Stimulated activated CD4-positive, alpha-beta T cell treated with anti-CD3 and anti-CD28 coated beads, Interleukin-2, amount 100 ng/mL, for 48 hours (primary cell): ENCODE data around the gene ERBB4.

Experiments
- DNase-seq, 2 donors: peaks; one replicate each; pipeline ENCODE4 v3.0.0-alpha.2; 2020

The ERBB4 gene

DNA sequence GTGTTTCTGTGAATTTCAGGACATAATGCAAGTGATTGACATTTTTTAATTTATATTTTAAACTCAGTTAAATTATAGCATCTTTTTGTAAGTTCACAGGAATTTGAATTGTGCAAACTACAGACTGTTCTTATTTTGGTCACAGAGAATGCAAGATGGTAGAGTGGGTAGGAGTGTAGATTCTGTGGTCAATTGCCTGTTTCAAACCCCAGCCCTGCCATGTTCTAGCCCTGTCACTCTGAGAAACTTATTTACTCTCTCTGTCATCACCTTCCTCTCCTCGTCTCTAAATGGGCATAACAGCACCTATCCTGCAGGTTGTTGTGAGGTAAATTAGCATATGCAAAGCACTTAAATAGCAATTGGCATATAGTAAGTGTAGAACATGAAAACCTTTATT lies 1102.4 kb downstream of the ERBB4 start:
- no peak for DNase-seq

DNA sequence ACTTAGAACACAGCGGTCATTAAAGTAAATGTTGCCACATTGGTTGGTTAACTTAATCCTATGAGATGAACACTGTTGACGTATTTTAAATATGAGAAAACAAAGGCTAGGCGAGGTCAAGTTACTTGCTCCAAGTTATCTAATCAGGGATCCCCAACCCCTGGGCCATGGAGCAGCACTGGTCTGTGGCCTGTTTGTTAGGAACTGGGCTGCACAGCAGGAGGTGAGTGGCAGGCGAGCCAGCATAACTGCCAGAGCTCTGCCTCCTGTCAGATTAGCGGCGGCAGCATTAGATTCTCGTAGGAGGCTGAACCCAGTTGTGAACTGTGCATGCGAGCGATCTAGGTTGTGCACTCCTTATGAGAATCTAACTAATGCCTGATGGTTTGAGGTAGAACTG lies 1103.3 kb downstream of the ERBB4 start:
- DNase-seq = no peak

DNA sequence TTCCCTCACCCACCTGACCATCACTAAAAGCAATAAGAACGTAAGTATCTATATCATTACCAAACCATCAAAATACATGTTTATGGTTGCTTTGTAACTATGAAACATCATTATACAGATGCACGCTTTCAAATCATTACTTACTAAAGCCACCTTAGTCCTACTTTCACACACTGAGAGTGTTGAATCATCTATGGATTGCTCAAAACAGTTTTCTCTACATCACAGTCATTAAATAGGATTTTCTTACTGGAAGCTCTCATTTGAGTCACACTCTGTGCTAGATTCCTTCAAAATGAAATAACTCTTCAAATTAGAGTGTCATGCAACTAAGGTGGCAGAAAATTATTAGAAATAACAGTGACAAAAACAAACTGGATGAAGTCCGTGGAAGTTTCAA lies 1103.8 kb downstream of the ERBB4 start:
- DNase-seq = no peak

DNA sequence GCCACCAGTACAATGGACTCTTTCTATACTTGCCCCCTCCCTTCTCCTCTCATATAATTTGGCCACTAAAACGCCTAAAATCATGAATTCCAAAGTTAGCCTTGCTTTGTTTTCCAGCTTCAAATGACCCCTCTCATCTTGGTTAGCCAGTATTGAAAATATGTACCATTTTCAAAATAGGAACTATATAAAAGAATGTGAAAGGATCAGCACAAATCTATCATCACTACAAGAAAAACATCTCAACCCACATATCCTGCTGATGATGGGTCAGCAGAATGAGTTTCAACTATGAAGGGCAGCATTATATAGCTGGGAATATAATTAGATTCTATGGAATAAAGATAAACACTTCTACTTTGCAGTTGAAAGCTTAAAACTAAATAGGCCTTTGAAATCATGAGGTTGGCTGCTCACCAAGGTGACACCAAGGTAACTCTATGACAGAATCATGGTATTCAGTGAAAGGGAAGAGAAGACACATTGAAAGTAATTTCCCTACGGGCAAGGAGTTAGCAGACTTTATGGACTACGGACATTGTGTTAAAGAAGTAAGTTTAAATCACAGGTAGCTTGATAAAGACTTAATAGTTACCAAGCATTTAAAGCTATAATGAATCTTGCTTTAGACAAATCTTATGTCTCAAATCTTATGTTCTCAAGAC lies 1109.2 kb downstream of the ERBB4 start:
- no peak for DNase-seq

DNA sequence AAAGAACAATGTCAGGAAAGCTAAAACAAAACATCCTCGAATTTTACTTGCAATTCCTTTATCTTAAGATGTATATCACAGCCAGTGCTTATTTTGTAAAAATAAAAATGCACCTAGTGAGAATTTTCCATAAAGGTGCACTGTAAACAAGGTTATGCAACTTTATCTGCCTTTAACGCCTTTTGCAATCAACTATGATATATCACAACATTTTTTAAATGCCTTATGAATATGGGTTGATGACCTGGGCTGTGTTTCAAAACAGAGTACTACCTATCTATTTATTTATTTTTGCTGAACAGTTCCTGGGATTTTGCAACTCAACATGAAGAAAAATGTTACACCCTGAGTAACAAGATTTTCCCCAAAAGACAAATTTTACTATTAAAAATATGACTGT lies 1112.4 kb downstream of the ERBB4 start:
- no peak for DNase-seq

DNA sequence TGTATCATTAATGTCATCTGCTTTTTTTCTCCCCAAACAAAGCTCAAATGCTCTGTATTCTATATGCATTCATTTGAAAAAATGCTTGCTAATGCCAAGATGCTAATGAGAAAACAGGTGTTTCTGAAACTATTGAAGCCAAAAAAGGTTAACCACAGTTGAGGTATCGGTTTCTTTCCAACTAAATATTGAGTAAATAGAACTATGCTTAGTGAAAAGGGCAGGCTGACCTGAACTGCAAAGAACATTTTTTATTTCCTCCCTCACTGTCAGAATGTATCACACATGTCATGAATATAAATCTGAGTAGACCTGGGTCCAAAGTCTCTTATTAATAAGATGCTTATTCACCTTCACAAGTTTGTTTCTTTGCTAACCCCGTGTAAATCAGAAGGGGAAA lies 1115.6 kb downstream of the ERBB4 start:
- no peak for DNase-seq

DNA sequence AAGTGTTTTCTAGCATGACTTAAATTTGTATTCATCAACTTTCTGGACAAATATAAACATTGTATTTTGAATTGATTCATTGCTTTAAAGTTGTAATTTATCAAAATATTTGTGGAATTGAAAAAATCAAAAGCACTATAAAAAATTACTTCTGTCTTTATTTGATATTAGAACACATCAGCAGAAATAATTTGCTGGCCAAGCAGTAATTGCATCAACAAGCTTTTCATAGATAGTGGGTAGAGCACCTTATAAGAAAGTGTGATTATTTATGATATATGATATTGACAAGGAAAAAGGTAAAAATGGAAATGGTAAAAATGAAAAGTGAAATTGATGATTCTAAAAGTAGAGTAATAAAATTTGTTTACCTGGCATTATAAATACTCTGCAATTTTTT lies 1121.1 kb downstream of the ERBB4 start:
- DNase-seq = no peak

DNA sequence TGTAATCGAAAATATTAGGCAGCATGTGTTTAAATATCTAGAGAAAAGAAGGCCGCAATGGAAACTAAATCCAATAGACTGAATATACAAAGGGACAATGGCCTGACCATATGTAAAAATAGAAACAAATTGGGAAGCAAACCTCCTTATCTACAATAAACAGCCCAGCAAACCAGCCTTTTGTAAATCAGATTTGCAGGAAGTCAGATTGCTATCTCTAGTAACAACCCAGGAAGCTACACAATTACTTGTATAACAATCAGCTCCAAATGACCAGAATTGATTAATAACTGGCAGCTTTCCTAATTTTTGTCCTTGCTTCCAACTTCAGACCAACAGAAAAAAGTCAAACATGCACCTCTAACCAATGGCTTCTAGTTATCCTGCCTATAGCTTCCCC lies 1122.2 kb downstream of the ERBB4 start:
- no peak for DNase-seq

DNA sequence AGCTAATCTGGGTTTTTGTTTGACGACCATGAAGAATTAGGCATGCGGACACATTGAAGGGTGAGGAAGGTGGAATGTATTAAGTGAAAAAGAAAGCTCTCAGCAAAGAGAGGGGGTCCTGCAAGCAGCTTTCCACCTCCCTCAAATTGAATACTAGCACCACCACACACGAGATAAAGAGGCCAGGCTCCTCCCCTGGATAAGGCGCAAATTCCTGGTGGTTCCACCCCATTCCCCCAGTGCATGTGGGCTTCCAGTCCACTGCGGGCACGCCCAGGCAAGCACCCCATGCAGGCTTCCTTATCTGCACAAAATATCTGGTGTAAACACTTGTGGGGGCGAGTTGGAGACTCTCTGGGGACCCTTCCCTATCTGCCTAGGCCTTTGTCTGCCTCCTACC lies 1124.9 kb downstream of the ERBB4 start:
- DNase-seq = no peak

DNA sequence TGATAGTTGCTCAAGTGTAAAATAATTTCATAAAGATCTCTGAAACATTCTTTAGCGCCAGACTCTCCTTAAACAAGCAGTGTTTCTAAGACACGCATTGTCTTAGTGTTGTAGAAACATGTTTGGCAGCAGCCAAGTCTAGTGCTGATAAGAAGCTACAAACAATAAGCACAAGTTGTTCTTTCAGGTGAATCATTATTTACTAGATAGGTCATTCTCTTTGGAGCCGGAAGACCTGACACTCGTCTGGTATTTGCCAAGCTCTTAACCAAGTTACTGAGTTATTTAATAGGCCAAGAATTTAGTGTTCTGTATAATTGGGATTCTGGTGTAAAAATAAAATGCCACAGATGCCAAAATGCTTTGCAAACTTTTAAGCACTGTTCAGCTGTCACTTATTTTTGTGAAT lies 1130.1 kb downstream of the ERBB4 start:
- DNase-seq = no peak

DNA sequence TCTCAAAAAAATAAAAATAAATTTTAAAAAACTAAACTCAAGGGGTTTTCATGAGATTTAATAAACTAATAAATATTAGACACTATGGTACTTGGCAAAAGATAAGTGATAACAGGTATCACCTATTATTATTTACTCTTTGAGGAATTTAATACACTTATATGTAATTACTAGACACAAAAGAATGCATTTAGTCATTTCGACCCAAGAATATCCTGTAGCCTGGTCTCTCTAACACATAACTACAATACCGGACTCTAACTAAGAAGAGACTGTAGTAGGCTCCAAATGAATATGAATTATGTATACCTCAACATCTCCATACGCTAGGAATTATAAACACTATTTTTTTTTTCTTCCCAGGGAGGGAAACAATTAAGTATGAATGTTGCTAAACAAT lies 1131.5 kb downstream of the ERBB4 start:
- DNase-seq = no peak

DNA sequence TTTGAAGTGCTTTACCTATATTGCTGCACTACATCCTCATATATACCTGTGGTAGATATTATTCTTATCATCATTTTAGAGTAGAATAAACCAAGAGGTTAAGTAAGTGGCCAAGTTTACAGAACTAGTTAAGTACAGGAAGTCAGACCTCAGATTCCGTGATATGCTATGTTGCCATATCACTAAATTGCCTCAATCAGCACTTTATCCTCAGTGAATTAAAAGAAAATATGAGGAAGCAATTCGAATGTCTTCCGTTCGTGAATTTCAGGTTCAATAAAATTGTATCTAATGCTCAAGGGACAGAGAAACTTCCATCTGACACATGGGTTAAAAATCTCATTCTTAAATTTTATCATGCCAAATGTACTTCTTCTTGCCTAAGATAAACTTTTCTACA lies 1133.6 kb downstream of the ERBB4 start:
- DNase-seq = no peak

DNA sequence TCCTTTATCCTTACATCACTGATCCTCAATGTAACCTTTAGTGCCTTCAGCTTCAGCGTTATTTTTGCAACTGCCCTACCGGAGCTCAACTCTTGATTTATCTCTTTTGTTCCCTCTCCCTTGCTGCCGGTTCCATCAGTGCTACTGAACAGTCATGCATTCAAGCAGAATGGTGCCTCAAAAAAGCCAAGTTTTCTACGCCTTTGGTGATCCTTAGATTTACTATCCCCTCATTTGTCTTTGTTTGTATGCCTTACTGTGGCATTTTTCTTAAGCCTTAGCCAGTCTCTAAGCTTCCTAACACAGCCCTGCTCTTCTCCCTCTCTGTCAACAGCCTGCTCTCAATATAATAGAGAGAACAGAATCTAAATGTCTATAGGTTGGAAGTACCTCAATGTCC lies 1134.5 kb downstream of the ERBB4 start:
- no peak for DNase-seq

DNA sequence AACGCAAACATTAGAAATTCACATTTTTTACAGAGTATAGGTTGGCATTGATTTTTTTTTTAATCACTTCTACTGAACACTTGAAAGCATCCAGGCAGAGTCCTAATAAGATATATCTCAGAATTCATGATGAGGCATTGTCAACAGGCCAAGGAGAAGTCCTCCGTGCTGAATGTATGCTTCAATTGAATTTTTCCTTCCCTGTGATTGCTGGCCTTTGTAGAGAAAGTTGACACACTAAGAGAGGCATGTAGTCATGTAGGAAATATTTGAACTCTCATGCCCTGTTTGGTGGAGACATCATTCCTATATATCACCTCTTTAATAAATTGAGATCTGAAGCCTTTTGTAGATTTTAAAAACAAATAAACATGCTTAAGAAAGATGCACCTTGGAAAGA lies 1137.3 kb downstream of the ERBB4 start:
- no peak for DNase-seq

DNA sequence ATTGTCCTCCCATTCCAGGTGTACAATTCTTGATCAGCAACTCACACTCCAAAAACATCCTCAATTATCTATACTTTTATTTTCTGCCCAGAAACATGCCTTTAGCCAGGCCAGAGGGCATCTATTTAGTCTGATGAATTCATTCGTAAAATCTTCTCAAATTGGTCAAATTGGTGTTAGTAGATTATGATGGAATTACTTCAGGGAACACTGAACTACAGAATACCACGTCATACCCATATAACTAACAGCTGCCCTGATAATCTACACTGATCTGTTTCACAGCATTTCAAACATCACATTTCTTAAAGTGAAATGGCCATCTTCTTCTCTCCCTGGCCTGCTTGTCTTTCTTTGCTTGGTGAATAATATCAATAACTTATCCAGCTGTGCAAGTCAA lies 1140.8 kb downstream of the ERBB4 start:
- no peak for DNase-seq

DNA sequence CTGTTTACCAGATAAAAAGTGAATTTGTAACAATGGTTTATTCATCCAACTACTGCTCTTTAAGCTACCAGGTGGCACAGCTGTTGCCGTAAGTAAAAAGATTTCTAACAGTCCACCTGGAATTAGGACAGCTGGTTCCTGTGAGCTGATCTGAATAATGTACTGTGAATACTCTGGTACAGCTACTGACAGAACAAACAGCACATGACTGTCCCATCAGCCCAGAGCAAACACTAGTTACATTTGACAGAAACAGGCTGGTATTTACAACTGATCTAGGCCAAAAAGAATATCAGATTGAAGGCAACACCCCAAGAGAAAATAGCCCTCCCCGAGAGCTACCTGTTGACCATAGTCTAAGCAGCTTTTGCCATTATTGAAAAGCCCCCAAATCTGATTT lies 1141.8 kb downstream of the ERBB4 start:
- no peak for DNase-seq

DNA sequence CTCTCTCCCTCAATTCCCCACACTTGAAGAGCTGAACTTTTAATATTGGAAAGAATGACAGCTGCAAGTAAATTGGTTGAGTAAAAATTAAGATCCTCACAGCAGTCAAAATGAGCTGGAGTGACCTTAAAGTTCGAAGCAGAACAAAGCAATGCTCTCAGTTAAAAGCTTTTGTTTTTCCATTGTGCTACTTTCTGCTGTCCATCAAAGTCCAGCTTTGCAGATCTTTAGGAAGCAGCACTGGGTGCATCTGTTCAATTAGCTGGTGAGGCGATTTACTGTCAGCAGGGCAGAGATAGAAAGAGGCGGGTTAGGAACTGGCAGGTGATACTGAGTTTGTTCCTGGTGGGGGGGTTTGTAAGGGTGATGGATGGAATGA lies 1147.4 kb downstream of the ERBB4 start:
- DNase-seq = no peak

DNA sequence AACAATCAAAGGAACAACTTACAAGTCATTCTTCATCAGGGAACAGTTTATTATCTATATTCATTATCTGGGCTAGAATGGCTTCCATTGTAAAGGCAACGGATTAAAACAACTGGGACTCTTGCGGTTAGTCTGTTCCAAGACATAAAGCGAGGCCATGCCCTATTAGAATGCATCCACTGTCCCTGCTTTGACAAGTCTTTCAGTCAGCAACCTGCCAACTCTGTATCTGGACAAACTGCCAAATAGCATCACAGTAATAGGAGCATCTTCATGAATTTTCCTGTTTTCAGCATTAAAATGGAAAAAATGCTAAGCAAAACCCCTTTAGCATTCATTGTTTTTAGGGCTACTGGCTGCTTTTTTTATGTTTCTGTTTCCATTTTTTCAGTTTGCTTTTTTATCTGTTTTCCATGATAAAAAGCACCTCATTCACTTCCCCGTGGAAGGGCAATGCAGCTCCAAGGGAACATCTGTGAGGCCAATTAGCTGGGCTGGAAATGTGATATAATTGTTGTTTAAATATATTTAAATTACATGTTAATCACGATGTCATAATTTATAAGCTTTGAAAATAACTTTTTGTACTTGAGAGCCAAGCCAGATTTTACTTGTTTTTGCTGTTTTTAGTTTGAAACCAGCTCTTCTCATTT lies 1147.9 kb downstream of the ERBB4 start:
- no peak for DNase-seq

DNA sequence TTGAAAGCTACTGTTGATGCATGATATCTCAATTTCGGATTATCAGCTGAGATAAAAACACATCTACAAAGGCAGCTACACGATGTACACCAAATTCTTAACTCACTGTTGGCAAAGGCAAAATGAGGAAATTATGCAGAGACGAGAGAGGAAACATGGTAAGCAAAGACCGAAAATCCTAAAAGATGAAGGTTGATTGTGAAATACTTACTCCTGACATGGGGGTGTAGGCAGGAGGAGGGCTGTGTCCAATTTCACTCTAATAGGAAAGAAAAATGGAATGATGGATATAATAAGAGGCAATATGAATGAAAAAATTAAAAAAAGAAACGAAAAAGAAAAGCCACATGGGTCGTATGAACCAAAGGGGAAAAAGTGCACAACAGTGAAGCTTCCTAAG lies 1150.9 kb downstream of the ERBB4 start:
- DNase-seq = no peak

DNA sequence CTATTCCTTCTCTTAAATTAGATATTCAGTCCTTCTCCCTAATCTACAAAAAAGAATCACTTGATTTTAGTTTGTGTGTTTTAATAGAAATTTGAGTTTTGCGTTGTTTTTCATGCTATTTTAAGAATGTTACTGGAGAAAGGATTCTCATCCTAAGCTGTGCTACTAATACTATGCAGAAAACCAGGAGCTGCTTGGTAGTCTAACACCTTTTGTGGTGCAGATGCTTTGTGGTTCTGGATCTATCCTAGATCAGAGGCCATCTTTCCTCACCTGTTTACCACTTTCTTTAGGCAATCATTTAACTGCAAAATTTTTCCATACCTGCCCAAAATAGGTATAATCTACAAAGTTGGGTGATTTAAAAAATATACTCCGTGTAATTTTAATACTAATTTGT lies 1158.6 kb downstream of the ERBB4 start:
- DNase-seq = no peak

DNA sequence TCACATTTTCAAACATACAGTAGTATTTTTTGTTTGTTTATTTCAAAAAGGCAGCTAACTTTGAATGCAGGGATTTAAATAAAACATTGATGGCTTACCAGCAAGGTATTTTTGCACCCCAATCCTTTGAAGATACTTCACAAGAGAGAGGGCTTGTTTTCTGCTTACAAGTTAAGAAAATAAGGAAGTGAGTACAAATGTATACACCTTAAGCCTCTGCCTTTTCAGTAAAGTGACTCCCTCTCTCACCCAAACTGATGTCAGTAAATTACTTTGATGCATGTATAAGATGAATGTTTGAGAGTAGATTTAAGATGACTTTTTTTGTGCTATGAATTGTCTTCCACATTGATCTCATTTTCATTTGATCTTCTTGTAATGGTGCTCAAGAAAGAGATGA lies 1162.2 kb downstream of the ERBB4 start:
- DNase-seq = no peak

DNA sequence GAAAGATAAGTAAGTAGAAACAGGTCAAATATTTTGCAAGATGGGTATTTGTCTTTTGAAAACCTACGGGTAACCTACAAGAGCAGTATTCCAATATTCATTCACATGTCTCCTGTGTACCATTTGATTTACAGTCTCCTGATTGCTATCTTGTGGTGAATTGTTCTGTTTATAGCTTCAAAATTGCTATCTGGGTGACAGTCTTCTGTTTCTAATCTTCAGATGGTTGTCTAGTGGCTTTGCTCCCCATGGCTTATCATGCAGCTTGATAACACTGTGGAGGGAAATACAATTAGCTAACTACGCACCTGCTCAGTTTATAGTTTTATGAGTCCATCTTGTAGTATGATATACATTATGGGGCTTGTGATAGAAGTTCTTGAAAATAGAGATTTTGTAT lies 1165.4 kb downstream of the ERBB4 start:
- DNase-seq = no peak

DNA sequence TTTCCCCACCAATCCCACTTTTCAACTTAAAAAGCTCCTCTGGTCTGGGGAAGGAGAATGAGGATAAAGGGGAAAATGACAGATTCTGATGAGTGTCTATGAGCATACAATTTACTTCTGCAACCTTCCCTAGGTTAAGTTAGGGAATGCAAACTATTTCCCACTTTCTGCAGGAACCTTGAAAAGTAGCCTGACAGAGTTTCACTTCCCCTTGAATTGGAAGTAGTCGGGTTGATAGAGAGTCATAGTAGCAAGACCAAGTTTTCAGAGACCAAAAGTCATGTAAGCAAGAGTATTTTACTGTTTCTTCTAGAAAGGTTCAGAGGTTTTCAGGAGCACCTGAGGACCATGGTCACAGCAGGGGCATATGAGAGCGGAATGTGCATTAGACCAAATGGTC lies 1167.1 kb downstream of the ERBB4 start:
- DNase-seq = no peak

DNA sequence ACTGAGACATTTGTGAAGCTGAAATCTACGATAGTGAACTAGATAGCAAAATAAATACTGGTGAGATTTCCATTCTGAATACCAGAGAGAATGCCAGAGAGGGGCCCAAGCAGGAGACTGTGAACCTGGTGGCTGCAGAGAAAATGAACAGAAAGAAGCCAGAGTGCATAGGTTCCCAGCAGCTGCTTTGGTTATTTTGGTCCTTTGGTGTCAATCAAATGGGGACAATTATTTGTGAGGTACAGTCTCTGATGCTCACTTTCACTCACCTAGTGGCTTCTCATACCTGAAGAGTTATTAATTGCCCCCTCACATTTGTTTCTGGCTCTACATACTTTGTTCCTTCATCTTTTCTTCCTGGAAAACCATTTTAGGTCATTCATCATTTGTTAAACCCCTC lies 1170.1 kb downstream of the ERBB4 start:
- DNase-seq = no peak

DNA sequence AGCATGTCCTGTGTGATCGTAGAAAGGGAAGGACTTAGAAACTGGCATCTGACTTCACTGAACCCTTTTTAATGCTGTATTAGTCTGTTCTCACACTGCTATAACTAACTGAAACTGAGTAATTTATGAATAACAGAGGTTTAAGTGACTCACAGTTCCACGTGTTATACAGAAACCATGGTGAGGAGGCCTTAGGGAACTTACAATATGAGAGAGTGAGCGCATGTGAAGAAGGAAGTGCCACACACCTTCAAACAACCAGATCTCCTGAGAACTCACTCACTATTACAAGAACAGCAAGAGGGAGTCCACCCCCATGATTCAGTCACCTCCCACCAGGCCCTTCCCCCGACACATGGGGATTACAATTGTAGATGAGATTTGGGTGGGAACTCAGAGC lies 1170.9 kb downstream of the ERBB4 start:
- DNase-seq = no peak
